HepG2 (cell line): ENCODE data around the gene ELL.

Experiments used
- JDP2 ChIP-seq: sonication (generic); formaldehyde crosslinking; IDR thresholded peaks from 2 replicates; pipeline ENCODE4 v1.8.1; 2022; ENCODE audit warnings: missing genetic modification reagents, borderline replicate concordance
- TF ChIP-seq, protein P1 (sequence below): sonication (generic); formaldehyde crosslinking; IDR thresholded peaks from 2 replicates; pipeline ENCODE4 v1.9.0; 2021; ENCODE audit warnings: missing genetic modification reagents, borderline replicate concordance

DNA sequence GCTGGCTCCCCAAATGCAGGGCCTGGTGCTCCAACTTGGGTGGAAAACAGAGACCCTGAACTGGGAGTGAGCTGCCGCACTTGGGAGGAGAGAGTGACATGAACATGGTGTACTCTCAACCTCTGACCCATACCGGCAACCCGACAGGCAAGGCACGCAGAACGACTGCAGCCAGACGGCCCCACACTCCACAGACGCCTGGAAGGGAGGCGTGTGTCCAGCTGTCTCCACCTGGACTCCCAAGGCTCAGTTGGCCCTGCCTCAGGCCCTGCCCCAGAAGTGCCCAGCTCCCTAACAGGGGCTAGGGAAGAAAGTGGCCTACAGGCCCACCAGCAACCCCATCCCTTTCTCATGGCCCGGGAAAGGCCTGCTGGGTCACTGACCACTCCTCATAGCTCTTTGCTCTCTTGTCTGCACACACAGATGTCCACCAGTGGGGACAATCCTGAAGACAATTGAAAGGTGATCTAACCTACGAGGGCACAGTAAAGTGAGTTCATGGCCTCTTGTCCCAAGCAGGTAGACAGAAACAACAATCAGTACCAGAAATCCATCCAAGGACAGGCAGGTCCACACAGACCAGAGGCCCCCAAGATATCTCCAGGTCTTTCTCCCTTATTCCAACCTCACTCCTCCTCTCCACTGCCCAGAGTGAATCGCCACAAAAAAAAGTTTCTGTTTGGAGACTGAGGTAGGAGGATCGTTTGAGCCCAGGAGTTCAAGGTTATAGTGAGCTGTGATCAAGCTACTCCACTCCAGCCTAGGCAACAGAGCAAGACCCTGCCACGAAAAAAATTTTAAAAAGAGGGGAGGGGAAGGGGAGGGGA lies 28.2 kb downstream of the ELL start:
- TF ChIP-seq JDP2 (CRISPR knock-in tag) = no peak
- TF ChIP-seq, protein P1, sequence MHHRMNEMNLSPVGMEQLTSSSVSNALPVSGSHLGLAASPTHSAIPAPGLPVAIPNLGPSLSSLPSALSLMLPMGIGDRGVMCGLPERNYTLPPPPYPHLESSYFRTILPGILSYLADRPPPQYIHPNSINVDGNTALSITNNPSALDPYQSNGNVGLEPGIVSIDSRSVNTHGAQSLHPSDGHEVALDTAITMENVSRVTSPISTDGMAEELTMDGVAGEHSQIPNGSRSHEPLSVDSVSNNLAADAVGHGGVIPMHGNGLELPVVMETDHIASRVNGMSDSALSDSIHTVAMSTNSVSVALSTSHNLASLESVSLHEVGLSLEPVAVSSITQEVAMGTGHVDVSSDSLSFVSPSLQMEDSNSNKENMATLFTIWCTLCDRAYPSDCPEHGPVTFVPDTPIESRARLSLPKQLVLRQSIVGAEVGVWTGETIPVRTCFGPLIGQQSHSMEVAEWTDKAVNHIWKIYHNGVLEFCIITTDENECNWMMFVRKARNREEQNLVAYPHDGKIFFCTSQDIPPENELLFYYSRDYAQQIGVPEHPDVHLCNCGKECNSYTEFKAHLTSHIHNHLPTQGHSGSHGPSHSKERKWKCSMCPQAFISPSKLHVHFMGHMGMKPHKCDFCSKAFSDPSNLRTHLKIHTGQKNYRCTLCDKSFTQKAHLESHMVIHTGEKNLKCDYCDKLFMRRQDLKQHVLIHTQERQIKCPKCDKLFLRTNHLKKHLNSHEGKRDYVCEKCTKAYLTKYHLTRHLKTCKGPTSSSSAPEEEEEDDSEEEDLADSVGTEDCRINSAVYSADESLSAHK (CRISPR knock-in tag) = no peak
